Fibroblast of gingiva (primary cell): ENCODE measurements around the gene RIMBP3C.
"Not testable (repeated sequence)": the region's sequence is repeated elsewhere in the genome, so short reads cannot be mapped to it uniquely, and the experiment has no call there.

ENCODE experiments used
- DNase-seq: peaks from one replicate; pipeline ENCODE4 v3.0.0-alpha.2; 2011; ENCODE audit warnings: low read depth

The RIMBP3C gene

GRCh38 chr22:21573293-21573734 is 22.1 kb upstream of the RIMBP3C start:
- DNase-seq, result no peak

GRCh38 chr22:21571679-21572078 is 20.4 kb upstream of the RIMBP3C start:
- DNase-seq, result no peak

- no peak for DNase-seq
Observed at GRCh38 chr22:21570398-21570797, 19.1 kb upstream of the RIMBP3C start.

GRCh38 chr22:21569459-21570170 is 18.4 kb upstream of the RIMBP3C start:
- DNase-seq, result no peak

GRCh38 chr22:21569076-21569427 is 17.8 kb upstream of the RIMBP3C start:
- not testable (repeated sequence) for DNase-seq

- DNase-seq, result no peak
Observed at GRCh38 chr22:21568347-21569075, 17.2 kb upstream of the RIMBP3C start.

- peak; percentile 79 for DNase-seq
Observed at GRCh38 chr22:21567456-21568346, 16.4 kb upstream of the RIMBP3C start, which contains the start of gene UBE2L3. TSS of gene UBE2L3 (plus strand) at chr22:21567714. CDS start at chr22:21567745, 31 bp downstream.

- no peak for DNase-seq
Observed at GRCh38 chr22:21564411-21564810, 13.2 kb upstream of the RIMBP3C start.

GRCh38 chr22:21563912-21564311 is 12.7 kb upstream of the RIMBP3C start:
- DNase-seq, result no peak

GRCh38 chr22:21560657-21561056 is 9.4 kb upstream of the RIMBP3C start:
- DNase-seq, result not testable (repeated sequence)

- not testable (repeated sequence) for DNase-seq
Observed at GRCh38 chr22:21559345-21560125, 8.3 kb upstream of the RIMBP3C start.

- DNase-seq, result not testable (repeated sequence)
Observed at GRCh38 chr22:21550678-21551047, 598 bp downstream of the RIMBP3C start.

GRCh38 chr22:21550008-21550677 is 1.1 kb downstream of the RIMBP3C start:
- DNase-seq, result not testable (repeated sequence)

GRCh38 chr22:21549558-21549957 is 1.7 kb downstream of the RIMBP3C start:
- DNase-seq, result not testable (repeated sequence)

GRCh38 chr22:21544432-21545322 is 6.6 kb downstream of the RIMBP3C start:
- DNase-seq, result not testable (repeated sequence)

- DNase-seq, result not testable (repeated sequence)
Observed at GRCh38 chr22:21539862-21540261, 11.4 kb downstream of the RIMBP3C start.

GRCh38 chr22:21532863-21533648 is 18.2 kb downstream of the RIMBP3C start:
- DNase-seq, result not testable (repeated sequence)

GRCh38 chr22:21531525-21531924 is 19.7 kb downstream of the RIMBP3C start:
- not testable (repeated sequence) for DNase-seq
